HG02610 (cell line): ENCODE measurements around the gene CREB3L4.

Experiments
- ATAC-seq: cut with Tn5 transposase; IDR thresholded peaks from one replicate; pipeline ENCODE4 v1.9.1; 2021; ENCODE audit warnings: mild to moderate bottlenecking, moderate library complexity; ENCODE audit not compliant: unreplicated experiment

Gene CREB3L4, protein sequence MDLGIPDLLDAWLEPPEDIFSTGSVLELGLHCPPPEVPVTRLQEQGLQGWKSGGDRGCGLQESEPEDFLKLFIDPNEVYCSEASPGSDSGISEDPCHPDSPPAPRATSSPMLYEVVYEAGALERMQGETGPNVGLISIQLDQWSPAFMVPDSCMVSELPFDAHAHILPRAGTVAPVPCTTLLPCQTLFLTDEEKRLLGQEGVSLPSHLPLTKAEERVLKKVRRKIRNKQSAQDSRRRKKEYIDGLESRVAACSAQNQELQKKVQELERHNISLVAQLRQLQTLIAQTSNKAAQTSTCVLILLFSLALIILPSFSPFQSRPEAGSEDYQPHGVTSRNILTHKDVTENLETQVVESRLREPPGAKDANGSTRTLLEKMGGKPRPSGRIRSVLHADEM

DNA sequence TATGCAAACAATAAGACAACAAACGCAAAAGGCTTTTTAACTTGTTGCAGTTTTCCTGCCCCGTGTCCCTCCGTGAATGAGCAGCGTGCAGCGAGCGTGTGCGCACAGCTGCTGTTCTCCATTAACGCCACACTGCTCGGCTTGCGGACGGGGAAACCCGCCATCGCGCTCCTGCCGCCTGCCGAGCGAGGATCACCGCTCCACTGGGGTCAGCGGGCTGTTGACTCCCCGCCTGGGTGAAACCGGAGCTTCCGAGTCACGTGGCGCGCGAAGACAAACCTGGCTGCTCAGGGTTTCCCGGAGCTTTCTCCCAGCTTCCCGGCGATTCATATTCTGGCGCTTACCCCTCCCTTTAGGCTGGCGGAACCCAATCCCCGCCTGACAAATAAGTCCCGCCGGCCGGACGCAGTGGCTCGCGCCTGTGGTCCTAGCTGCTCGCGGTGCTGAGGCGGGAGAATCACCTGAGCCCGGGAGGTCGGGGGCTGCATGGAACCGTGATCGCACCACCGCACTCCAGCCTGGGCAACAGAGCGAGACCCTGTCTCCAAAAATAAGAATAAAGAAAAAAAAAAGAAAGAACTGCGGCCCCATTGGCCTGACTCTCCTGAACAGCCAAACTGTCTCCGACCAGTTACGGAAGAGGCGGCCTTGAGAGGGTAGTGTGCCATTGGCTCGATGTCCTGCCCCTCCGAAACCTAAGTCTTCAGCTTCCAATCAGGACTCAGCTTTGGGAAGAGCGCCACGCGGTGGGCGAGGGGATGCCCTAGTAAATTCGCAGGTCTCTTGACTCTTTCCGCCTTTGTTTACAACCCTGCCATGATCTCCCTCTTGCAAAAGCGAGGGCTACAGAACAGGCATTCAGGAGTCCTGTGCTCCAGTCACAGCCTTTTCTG lies at the start of gene CREB3L4:
TSS of gene CREB3L4 (plus strand) at position 796 of the 893 bp plus-strand sequence. CDS start 624 bp downstream, outside the sequence.
- peak; percentile 70 for ATAC-seq

DNA sequence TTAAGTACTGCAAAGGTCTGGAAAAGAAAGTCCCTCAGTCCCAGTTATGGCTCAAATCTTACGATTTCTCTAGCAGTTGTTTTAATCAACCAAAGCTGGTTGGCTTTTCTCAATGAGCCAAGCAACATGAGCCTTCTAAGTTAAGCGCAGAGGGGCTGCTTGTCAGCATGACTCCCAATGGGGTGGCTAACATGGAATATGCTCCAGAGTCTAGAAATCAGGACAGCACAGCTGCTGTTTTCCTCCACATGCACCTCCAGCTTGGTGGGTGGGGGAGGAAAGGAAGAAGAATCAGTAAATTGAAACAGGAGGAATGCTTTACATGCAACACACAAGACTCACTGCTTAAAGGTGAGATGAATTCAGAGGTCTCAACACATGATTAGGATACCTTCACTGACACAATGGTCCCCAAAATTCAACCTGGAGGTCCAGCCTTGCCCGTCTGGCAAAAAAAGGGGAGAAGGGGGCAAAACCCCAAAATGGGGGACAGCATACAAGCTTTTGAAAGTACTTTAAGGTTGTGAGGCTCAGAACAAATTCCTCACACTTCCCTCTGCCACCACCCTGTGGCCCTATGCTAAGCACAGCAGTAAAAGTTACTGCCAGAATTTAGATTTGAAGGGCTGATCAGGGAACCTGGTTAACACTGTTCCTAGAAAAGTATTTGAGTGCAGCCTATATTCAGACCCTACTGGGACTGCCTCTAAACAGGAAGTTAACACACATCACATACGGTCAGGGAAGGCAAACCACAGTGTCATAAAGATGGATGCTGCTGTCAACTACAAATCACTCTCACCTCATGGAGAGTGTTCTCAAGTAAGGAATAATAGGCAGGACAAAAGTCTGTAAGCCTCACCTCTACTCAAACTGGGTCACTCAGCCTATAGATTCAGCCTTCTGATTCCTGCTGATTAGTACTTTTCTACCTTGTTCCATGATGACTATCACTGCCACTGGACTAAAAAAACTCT lies 47.5 kb upstream of the CREB3L4 start:
- ATAC-seq = no peak

DNA sequence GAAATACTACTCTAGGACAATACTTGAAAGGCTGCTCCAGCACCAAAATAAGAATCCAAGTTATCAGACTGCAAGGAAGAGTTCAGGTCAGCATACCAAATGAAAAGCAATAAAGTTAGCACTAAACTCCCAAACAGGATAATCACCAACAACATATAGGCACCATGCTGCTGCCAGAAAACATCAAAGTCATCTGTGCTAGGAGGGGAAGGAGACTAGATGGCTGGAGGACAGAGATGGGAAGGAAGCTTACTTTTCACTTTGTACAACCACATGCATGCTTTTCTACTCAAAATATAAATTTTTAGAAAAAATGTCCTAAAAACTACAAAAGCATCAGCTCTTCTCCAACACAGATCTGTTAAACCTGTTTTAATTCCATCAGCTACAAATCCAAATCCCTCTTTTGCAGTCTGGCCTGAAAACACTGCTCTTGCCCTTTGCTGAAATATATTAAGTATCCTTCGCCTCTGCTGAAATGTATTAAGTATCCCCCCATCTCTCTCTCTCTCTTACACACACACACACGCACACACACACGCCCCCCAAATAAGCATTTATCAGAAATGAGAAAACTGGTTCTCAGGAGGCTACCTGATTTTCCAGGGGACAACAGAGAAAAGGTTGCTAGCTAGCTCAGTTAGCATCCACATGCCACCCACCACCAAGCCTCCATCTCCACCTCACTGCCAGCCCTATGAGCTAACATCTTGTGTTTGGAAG lies 46.5 kb upstream of the CREB3L4 start:
- ATAC-seq = no peak

DNA sequence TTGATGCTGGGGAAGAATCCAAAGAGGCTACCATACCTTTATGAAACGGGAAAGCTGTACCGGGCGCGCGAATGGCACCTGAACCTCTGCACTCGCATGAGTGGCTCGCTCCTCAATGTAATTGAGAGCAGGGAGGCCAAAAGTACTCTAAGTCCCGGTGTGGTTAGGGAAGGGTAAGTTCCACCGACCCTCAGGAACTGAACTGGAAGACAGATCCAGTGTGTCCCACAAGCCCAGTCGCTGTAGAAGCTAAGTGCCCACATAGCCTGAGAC lies 46.0 kb upstream of the CREB3L4 start:
- ATAC-seq = no peak

DNA sequence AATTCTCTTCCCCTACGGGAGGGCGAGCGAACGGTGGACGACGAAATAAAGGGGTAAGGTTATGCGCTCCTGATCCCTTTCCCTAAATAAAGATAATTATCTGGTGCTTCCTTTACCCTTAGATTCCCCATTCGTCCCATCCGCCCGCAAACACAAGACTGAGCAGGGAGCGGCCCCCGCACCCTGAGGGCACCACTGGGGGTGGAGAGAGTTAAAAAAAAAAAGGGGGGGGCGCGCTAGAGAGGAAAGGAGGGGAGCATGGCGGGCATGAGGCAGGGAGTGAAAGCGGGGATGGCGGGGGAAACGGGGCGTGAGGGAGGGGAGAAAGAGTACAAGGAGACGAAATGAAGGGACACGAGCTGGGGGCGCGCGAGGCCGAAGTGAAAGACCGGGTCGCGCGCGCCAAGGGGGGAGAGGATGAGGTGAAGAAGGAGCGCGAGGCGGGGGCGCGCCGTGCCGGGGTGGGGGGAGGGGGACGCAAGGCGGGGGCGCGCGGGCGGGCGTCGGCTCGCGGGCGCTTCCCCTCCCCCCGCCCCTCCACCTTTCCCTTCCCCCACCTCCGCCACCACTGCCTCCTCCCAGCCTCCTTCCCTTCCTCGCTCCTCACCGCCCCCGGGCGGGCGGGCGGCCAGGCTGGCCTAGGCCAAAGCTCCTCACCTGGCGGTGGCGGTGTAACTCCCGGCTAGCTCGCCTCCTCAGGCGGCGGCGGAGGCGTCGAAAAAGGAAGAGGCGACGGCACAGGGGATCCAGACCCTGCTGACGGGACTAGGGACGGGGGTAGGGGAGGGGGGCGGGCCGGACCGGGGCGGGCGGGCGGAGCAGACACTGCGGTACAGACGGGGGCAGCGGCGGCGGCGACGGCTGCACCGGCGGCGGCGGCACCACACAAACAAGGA lies 45.4 kb upstream of the CREB3L4 start:
- ATAC-seq = peak; percentile 14

DNA sequence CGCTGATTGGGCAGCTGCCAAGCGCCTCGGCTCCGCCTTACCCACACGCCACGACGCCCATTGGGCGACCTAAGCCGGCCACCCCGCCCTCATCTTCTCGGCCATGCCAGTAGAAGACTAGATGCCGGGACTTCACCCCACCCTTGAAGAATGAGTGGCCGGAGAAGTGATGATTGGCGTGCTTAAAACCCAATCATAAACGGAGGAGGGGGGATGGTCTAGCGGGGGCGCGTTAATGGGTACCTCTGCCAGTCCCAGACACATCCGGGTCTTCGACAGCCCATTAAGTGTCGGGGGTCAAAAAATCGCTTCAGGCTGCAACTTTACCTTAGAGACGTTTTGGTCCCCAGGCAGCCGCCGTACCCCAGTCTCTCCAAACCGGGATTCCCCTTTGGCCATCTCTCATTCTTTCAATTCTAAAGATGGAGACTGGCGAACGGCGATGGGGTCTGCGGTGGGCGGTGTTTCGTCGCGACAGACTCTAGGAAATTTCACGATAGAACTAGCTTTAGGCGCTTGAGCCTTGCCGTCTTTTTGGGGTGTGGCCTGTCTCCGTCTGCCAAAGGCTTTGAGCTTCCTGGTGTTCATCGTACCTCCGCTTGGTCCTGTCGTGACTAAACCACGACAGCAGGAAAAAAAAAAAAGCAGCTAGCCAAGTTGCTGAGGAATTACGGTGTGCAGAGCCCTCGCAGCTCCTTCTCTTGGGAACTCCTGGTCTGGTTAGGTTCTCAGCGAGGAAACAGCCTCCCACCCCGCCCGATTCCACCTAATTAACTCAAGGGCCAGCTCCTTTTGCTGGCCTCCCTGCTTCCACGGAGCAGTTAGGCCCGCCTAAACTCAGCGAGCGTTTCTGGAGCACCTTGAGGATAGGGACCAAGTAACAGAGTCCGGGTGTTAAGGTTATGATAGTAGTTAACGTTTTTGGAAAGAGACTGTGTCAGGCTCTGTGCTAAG lies 44.5 kb upstream of the CREB3L4 start, which contains the start of gene GATAD2B:
TSS of gene GATAD2B (minus strand) at position 1 of the 954 bp plus-strand sequence. CDS start 94,625 bp downstream, outside the sequence.
- ATAC-seq = peak; percentile 94

DNA sequence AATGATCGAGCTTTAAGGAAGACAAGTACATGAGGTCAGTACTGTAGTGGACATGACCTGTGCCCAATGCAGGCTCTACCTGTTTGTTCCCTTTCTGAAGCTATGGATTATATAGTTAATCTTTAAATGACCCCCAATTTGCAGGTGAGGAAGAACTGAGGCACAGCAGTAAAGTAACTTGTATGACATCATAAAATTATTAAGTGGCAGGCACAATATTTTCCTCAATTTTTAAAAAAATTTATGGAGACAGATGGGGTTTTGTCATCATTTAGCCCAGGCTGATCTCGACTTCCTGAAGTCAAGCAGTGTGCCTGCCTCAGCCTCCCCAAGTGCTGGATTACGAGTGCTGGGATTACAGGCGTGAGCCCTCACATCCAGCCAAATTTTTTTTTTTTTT lies 41.3 kb upstream of the CREB3L4 start:
- no peak for ATAC-seq

DNA sequence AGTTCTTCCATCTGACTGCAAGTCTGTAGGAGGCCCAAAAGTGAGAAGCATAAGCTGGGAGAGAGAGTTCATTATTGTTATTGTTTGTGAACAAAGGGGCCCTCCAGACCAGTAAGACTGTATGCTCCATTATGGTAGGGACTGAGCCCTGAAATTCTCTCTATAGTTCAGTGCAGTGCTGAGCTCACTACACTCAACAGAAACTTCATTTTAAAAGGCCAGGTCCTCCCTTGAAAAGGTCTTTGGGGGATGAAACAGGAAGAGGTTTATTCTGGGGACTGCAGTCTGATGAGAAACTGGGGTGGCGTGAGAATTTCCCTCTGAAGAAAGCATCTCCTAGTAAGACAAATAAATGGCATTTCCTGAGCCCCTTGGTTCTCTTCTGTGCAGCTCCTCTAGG lies 39.5 kb upstream of the CREB3L4 start:
- ATAC-seq = no peak

DNA sequence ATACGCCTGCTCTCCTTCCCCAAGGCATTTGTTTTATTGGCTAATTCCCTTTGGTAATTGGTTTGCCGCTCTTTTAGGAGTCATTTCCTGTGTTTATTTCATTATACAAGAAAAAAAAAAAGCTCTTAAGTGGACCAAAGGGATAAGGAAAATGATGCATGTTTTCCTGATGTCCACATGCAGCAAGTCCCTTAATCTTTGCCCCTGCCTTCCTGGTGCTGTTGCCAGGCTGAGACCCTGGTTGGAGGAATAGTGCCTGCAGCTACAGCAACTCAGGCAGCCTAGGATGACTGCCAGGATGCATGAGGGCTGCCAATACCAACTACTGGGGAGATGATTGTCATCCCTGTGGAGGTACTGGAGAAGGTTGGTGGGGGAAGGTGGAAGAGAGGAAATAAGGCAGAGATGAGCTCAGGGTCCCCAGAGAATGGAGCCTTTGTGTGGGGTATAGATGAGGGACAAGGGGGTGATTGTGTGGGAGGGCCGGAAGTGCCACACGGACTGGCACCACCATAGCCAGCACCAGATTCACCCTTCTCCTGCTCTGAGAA lies 38.8 kb upstream of the CREB3L4 start:
- no peak for ATAC-seq

DNA sequence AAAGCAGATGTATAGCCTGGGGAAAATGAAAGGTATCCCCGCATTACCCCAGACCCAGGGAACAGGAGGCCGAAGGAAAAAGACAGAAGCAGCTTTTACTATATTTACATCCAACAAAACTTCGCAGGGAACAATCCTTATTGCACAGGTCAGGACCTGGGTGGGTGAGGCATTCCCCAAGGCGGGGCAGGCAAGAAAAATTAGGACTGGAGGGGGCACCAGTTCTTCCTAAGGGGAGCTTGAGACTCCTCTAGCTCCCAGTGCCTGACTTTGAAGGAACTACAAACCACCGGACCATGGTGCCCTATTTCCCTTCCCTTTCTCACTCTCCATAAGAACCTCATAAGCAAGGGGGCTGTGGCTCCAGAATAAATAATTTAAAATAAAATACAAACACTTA lies 38.3 kb upstream of the CREB3L4 start:
- no peak for ATAC-seq

DNA sequence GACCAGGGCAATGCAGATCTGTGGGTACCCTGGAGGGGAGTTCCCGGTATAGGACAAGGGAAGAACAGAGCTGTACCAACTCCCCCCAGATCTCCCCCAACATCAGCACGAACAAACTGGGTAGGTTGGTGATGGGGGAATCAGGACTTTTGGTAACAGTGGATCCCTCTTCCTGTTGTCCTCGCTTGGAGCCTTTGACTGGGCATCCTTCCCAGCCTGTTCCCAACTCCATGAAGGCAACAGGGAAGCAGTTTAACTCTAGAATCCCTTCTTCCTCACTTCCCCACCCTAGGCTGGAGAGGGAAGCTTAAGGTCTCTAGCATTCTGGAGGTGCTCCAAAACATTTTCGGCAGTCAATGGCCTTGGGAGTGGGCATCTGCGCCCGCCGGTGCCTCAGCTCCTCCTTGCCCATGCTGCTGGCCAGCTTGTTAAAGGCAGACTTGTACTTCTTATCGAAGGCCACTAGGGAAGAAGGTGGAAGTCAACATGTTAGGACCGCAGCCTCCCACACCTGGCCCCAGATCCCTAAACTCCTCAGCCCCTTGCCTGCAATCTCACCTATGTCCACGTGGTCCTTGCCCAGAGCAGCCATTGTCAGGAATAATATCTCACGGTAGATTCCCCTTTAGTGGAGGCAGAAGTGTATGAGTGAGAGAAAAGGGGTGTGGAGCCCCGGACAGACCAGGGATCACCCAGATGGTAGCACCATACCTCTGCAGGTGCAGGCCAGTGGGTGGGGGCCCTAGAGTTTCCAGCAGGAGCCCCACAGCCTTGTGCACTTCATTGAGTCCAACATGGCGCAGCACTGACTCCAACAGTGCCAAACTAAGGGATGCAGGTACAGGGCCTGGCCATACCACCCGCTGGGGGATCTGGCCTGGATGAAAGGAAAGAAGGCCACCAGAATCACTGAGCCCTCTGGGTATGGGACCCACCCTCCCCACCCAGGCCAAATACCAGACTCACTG lies 37.4 kb upstream of the CREB3L4 start:
- ATAC-seq = no peak

DNA sequence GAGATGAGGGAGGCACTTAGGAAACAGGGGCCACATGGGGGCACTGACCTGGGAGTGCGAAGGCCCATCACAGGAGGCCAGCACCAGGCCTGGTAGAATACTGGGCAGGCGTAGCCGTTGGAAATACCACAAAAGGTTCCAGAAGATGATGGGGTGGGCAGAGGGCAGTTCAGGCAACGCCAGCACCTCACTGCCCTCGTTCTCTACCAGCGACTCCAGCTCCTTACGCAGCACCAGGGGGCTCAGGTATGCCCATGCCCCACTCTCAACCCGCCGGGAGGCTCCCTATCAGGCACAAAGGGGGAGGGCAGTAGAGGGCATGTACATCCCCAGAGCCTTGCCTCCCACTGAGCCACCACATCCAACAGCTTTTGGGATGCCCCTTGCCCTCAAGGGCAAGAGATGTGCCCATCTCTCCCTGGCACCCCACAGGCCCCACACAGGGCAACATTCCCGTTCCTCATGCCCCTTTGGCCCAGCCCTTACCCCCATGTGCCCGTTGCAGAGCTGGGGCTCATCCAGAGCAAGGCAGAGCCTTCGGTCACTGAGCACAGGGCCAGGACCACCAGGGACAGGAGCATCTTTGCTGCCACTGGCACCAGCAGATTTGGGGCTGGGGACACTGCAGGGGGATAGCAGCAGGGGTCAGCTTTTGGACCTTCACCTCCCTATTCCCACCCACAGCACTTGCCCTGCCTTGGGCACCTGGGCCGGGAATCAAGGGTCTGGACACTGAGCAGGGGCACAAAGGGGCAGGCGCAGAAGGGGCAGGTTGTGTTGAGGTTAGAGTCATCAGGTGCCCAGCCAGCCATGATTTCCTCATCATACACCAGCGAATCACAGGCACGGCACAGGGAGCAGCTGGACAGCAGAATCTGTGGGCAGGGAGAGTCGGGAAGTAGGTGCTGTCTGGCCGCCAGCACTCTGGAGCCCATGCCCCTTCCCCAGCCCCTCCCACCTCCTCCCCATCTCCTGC lies 35.3 kb upstream of the CREB3L4 start:
- ATAC-seq = no peak

DNA sequence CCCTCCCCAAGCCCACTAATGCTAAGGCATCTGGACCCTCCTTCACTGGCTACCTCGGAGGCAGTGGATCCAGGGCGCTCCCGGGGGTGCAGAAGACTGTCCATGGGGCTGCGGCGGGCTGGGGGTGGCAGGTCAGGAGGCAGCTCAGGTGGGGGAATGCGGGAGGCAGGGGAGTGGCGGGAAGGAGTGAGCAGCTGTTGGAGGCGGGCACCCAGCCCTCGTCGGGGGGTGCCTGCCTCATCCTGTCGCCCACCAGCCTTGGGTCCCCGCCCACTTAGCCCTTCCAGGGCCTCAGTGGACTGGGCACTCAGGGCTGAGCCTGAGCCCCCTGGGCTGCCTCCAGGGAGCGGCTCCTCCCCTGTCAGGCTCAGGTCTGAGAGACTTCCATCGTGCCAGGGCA lies 34.3 kb upstream of the CREB3L4 start:
- no peak for ATAC-seq

DNA sequence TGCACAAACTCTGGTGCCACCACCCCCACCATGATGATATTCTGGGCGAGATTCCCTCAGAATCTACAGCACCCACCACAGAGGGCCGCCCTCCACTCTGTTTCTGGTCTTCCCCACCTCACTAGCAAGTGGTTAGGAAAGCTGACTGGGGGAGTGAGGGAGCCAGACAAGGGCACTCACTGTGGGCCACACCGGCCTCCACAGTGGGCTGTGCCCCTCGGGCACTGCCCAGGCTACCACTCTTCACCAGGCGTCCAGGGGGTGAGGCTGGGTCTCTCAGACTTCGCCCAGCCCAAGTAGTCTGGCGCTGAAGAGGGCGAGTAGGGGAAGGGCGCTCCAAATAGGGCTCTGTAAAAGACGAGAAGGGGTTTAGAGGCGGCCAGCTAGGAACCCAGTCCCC lies 33.7 kb upstream of the CREB3L4 start:
- no peak for ATAC-seq

DNA sequence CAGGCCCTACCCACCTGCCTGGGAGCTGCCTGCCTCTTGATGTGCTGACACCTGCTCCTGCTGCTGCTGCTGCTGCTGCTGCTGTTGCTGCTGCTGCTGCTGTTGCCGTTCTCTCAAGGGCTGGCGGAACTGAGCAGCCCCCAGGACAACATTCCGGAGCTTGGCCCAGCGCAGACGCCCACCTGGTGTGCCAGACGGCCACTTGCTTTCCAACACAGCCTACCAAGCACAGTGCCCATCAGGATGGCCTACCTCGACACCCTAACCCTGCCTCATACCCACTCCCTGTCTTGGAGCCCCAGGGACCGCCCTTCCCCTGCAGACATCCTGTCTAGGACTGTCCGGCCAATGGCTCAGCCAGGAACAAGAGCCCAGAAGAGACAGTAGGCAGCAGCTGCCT lies 33.0 kb upstream of the CREB3L4 start:
- no peak for ATAC-seq
